ENCODE results near the gene CFAP46. TPM values are rescaled to one million over a fixed set of nuclear protein-coding genes. Genes with fewer than 3 reads are reported as not detected.

The CFAP46 gene
- total RNA-seq, 1 experiment from 2014 or later, result 1.6 TPM

DNA sequence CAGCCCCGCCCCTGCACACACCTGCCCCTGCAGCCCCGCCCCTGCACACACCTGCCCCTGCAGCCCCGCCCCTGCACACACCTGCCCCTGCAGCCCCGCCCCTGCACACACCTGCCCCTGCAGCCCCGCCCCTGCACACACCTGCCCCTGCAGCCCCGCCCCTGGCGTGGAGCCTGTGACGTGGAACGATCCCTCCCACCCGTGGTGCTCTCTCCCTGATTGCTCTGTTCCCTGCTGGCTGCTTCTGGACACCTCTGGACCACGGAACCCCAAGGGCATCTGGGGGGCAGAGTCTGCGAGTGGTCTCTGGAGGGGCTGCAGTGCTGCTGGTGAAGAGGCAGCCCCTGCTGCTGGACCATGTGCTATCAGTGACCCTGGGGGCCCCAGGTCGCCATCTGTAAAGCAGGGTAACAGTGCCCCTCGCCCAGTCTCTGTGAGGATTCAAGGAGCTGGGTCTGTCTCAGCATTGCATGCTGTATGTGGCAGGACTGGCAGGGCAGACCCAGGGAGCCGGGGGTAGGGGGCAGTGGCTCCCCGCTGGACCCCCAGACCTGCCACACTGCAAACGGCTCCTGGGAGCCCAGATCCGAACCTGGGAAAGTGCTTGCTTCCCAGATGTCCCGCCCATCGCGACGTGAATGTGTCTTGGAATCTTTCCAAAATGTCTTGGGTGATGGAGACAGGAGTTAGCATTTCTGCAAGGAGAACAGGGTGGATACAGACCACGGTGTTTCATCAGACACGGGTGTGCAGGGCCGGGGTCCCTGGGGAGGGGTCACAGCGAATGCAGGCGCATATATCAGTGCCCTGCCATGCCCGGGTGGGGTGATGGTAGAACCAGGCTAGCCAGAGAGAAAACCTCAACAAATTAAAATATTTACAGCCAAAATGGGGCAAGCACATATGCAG, 128.6 kb downstream of the CFAP46 start:
- Histone ChIP-seq H3K27ac (ENCODE audit: low read length) (no peak overlapping the region), H3K4me3 (ENCODE audit: low read depth in 2 of 2, low read length in 2 of 2) (no peak overlapping the region), H3K9me3 (ENCODE audit: control insufficient read depth, insufficient read depth, low read depth, low read length) (no peaks in the 10 kb centered on the region), H3K4me1 (ENCODE audit: control insufficient read depth, insufficient read depth, low read length) (no peaks in the 10 kb centered on the region), H3K27me3 (ENCODE audit: control insufficient read depth, insufficient read depth, low read length) (no peaks in the 10 kb centered on the region), H3K36me3 (ENCODE audit: control insufficient read depth, insufficient read depth, low read length) (no peaks in the 10 kb centered on the region)
- CTCF ChIA-PET, result no interaction called here
- ATAC-seq (no peak), DNase-seq (ENCODE audit: low read depth, low spot score) (no peak)
- intact Hi-C loops (cut with micrococcal nuclease; ENCODE audit: unreplicated experiment) (no loop called here), in situ Hi-C loops (cut with HindIII; ENCODE audit: low pct_unique_long_range_greater_than_20kb, low sequenced_read_pairs) (no loop called here)
- TF ChIP-seq POLR2AphosphoS5 (IDR thresholded peaks at IDR 0.05; ENCODE audit: low read depth, low read length), result no peak
- no peak for TF ChIP-seq TCF7L2 (IDR thresholded peaks at IDR 0.05; ENCODE audit: low read depth, low read length)
- no peak for TF ChIP-seq SIN3A (IDR thresholded peaks at IDR 0.05; ENCODE audit: borderline replicate concordance, insufficient read depth, low read depth, low read length)
- TF ChIP-seq, protein P1, sequence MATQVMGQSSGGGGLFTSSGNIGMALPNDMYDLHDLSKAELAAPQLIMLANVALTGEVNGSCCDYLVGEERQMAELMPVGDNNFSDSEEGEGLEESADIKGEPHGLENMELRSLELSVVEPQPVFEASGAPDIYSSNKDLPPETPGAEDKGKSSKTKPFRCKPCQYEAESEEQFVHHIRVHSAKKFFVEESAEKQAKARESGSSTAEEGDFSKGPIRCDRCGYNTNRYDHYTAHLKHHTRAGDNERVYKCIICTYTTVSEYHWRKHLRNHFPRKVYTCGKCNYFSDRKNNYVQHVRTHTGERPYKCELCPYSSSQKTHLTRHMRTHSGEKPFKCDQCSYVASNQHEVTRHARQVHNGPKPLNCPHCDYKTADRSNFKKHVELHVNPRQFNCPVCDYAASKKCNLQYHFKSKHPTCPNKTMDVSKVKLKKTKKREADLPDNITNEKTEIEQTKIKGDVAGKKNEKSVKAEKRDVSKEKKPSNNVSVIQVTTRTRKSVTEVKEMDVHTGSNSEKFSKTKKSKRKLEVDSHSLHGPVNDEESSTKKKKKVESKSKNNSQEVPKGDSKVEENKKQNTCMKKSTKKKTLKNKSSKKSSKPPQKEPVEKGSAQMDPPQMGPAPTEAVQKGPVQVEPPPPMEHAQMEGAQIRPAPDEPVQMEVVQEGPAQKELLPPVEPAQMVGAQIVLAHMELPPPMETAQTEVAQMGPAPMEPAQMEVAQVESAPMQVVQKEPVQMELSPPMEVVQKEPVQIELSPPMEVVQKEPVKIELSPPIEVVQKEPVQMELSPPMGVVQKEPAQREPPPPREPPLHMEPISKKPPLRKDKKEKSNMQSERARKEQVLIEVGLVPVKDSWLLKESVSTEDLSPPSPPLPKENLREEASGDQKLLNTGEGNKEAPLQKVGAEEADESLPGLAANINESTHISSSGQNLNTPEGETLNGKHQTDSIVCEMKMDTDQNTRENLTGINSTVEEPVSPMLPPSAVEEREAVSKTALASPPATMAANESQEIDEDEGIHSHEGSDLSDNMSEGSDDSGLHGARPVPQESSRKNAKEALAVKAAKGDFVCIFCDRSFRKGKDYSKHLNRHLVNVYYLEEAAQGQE (IDR thresholded peaks at IDR 0.05; ENCODE audit: insufficient read depth in 1 of 2, low read depth in 2 of 2, low read length in 1 of 2), result no peak
- TF ChIP-seq CTCF (IDR thresholded peaks at IDR 0.05), result no peak
- no TSS peak for BruUV-seq (replicated peaks)
- POLR2A ChIA-PET, result no interaction called here

GRCh38 chr10:132813001-132813401, 129.4 kb downstream of the CFAP46 start:
- TF ChIP-seq TCF7L2 (IDR thresholded peaks at IDR 0.05; ENCODE audit: low read depth, low read length) (no peak), SIN3A (IDR thresholded peaks at IDR 0.05; ENCODE audit: borderline replicate concordance, insufficient read depth, low read depth, low read length) (no peak)
- ChIA-PET POLR2A (no interaction called here), CTCF (no interaction called here)
- intact Hi-C loops (cut with micrococcal nuclease; ENCODE audit: unreplicated experiment), result no loop called here
- DNase-seq (ENCODE audit: low read depth, low spot score), result no peak
- Histone ChIP-seq H3K9me3 (ENCODE audit: control insufficient read depth, insufficient read depth, low read depth, low read length) (no peaks in the 10 kb centered on the region), H3K27ac (ENCODE audit: low read length) (no peak overlapping the region), H3K4me1 (ENCODE audit: control insufficient read depth, insufficient read depth, low read length) (no peaks in the 10 kb centered on the region), H3K27me3 (ENCODE audit: control insufficient read depth, insufficient read depth, low read length) (no peaks in the 10 kb centered on the region), H3K36me3 (ENCODE audit: control insufficient read depth, insufficient read depth, low read length) (no peaks in the 10 kb centered on the region), H3K4me3 (ENCODE audit: low read depth in 2 of 2, low read length in 2 of 2) (no peak overlapping the region)
- in situ Hi-C loops (cut with HindIII; ENCODE audit: low pct_unique_long_range_greater_than_20kb, low sequenced_read_pairs), result no loop called here
- no TSS peak for BruUV-seq (replicated peaks)
- no peak for ATAC-seq

DNA sequence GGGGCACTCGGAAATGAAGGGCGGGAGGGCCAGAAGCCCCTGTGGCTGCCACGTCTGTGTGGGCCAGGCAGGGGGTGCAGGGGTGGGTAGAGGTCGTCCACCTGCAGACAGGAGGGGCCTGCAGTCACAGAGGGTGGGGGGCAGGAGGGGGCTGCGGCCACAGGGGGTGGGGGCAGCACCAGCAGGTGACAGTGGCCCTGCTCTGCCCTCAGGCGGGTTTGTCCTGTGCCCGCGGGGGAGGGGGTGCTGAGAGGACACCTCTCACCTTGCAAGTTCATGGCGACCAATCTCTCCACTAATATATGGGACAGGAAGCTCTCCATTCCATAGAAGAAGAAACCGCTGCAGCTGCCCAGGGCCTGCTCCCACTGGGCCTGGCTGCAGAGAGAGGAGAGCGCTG, 129.8 kb downstream of the CFAP46 start:
- POLR2A ChIA-PET, result no interaction called here
- DNase-seq (ENCODE audit: low read depth, low spot score) (no peak), ATAC-seq (no peak)
- H3K36me3 ChIP-seq (ENCODE audit: control insufficient read depth, insufficient read depth, low read length), result no peaks in the 10 kb centered on the region
- CTCF ChIA-PET, result no interaction called here
- no peak overlapping the region for H3K4me3 ChIP-seq (ENCODE audit: low read depth in 2 of 2, low read length in 2 of 2)
- TF ChIP-seq CTCF (IDR thresholded peaks at IDR 0.05) (no peak), SIN3A (IDR thresholded peaks at IDR 0.05; ENCODE audit: borderline replicate concordance, insufficient read depth, low read depth, low read length) (no peak), POLR2AphosphoS5 (IDR thresholded peaks at IDR 0.05; ENCODE audit: low read depth, low read length) (no peak), TCF7L2 (IDR thresholded peaks at IDR 0.05; ENCODE audit: low read depth, low read length) (no peak)
- TF ChIP-seq, protein P1 (IDR thresholded peaks at IDR 0.05; ENCODE audit: insufficient read depth in 1 of 2, low read depth in 2 of 2, low read length in 1 of 2), result no peak
- H3K9me3 ChIP-seq (ENCODE audit: control insufficient read depth, insufficient read depth, low read depth, low read length), result no peaks in the 10 kb centered on the region
- H3K4me1 ChIP-seq (ENCODE audit: control insufficient read depth, insufficient read depth, low read length), result no peaks in the 10 kb centered on the region
- in situ Hi-C loops (cut with HindIII; ENCODE audit: low pct_unique_long_range_greater_than_20kb, low sequenced_read_pairs), result no loop called here
- BruUV-seq (replicated peaks), result no TSS peak
- intact Hi-C loops (cut with micrococcal nuclease; ENCODE audit: unreplicated experiment), result no loop called here
- no peak overlapping the region for H3K27ac ChIP-seq (ENCODE audit: low read length)
- H3K27me3 ChIP-seq (ENCODE audit: control insufficient read depth, insufficient read depth, low read length), result no peaks in the 10 kb centered on the region

Data from Panc1 (cell line).